KBM-7 (cell line): ENCODE measurements around the gene TENM4.
"Not testable (repeated sequence)": the region's sequence is repeated elsewhere in the genome, so short reads cannot be mapped to it uniquely, and the experiment has no call there.

ENCODE experiments used
- DNase-seq: peaks from one replicate; pipeline ENCODE4 v3.0.0-alpha.2; 2015
- in situ Hi-C: fragments of 300-500 bp; cut with MboI; formaldehyde crosslinking; loops from 2 replicates; pipeline ENCODE4 v1.14.3; 2020; ENCODE audit warnings: low sequenced_read_pairs, low pct_unique_long_range_greater_than_20kb, mixed read lengths

The TENM4 gene

DNA sequence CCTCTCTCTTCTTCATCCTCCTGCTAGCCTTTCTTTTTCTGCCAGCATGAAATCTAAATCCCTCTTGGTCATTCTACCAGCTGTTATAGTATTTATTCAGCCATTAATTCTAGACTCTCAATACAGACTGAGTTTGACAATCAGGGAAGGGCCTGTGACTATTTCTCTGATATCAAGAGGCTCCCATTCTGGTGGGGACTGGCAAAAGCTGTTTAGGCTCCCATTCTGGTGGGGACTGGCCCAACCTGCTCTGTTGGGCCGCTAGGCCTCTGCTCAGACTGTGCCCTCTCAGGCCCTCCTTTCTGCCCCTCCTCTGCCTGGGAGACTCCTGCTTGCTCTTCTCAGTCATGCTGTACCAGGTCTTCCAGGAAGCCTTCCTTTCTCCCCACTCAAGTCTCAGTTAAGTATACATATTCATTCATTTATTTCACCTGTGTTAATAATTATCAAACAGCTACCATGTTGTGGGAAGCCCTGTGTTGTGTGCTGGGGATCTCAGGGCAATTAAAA, 542.5 kb downstream of the TENM4 start:
- DNase-seq = no peak
- in situ Hi-C loops = no loop called here

DNA sequence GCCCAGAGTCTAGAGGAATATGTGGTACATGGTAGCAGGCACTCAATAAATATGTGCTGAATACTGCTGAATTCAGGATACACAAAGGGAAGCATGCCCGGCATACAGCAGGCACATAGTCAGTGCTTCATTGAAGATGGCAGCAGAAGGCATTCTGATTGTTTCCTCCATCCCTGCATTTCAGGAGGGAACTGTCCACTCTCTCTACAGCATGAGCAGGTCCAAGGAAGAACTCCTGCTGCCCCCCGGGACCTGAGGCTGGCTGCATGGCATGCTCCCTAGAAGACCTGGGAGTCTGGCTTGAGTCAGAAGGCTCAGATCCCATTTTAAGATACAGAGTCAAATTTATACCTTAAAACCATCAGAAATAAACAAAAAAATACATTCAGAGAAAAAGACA, 546.8 kb downstream of the TENM4 start:
- in situ Hi-C loops = no loop called here
- no peak for DNase-seq

DNA sequence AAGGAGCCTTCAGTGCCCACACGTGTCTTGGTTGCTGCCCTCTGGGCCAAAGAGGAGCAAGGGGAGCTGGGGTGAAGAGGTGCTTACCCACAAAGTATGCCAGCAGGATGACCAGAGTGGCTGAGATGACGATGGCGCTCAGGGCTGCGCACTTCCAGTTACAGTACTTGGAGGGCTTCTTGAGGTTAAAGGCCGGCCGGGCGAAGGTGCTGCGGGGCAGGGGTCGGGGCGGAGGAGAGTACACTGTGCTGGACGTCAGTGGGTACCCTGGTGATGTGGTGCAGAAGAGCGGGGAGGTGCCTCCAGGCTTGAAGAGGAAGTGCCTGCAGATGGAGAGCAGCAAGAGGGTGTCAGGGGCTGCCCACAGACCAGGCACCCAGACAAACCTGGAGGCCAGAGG, 551.1 kb downstream of the TENM4 start:
- in situ Hi-C loops = no loop called here
- no peak for DNase-seq

DNA sequence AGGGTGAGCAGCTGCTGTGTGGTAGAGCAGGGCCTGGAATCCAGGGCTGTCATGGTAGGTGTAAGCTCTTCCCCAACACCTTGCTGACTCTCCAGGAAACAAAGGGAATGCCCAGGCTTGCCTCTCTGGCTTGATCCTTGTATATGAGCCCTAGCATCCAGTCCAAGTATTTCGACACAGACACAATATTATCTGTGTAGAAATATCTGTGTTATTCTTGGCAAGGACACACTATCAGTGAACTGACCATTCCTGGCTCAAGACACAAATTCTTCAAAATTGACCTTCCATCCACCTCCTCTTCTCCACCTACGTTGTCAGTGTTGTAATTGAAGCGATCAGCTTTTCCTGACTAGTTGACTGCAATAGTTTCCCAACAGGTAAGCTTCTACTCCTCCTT, 554.2 kb downstream of the TENM4 start:
- DNase-seq = no peak
- in situ Hi-C loops = no loop called here

DNA sequence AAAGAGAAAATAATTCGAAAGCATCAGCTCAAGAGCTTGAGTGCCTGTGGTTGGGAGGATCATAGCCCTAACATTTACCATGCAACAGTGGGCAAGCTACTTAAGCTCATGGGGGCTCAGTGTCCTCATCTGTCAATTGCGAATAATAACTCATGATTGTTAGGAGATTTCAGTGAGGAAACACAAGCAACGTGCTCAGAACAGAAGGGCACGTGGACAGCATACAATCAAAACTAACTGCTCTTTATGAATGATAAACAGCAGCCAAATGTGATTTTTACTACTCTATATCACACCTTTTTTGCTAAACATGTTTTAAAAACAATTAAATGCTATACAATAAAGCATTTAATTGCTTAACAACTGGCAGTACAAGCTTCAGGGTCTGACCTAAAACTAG, 556.1 kb downstream of the TENM4 start:
- in situ Hi-C loops = no loop called here

DNA sequence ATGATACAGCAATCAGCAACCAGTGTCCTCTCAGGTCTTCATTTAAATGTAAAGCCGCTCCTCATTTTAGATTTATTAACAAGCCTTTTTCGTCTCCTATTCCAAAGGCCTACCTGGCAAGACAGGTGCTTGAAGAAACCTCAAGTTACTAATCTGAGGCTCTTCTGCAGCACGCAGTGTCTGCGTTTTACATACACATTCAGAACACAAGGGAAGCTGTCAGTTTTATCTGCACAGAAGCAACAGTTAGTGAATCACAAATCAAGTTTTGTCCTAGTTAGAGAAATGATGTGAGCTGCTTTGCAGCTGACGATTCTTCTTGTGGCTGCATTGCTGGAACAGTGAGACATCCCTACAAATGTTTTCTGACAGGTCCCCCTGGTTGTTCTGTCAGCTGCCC, 557.3 kb downstream of the TENM4 start:
- no peak for DNase-seq
- in situ Hi-C loops = no loop called here

More for the DNA sequence above, 556.1 kb downstream of the TENM4 start:
- DNase-seq = no peak

DNA sequence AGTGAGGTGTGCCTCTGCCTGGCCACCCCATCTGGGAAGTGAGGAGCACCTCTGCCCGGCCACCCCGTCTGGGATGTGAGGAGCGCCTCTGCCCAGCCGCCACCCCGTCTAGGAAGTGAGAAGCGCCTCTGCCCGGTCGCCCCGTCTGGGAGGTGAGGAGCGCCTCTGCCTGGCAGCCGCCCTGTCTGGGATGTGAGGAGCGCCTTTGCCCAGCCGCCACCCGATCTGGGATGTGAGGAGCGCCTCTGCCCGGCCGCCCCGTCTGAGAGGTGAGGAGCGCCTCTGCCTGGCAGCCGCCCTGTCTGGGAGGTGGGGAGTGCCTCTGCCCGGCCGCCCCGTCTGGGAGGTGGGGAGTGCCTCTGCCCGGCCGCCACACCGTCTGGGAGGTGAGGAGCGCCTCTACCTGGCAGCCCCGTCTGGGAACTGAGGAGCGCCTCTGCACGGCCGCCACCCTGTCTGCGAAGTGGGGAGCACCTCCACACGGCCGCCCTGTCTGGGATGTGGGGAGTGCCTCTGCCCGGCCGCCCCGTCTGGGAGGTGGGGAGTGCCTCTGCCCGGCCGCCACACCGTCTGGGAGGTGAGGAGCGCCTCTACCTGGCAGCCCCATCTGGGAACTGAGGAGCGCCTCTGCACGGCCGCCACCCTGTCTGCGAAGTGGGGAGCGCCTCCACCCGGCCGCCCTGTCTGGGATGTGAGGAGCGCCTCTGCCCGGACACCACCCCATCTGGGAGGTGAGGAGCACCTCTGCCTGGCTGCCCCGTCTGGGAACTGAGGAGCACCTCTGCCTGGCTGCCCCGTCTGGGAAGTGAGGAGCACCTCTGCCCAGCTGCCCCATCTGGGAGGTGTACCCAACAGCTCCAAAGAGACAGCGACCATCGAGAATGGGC, 561.5 kb downstream of the TENM4 start:
- DNase-seq, in situ Hi-C loops: not testable (repeated sequence)

DNA sequence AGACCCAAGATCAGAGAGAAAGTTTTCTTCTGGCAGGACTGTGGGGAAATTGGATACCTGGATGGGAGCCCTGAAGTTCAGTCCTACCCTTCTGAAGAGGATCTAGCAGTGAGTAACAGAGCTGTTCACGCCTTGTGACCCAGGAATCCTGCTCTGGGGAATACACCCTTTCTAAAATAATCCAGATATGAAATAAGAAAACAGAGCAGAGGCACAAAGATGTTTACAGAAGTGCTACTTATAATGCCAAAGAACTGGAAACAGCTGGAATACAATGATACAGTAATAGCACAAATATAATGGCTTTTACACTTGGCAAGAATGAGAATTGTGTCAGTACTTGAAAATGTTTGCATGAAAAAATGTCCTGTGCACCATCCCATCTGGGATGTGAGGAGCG, 562.2 kb downstream of the TENM4 start:
- in situ Hi-C loops = no loop called here
- no peak for DNase-seq

DNA sequence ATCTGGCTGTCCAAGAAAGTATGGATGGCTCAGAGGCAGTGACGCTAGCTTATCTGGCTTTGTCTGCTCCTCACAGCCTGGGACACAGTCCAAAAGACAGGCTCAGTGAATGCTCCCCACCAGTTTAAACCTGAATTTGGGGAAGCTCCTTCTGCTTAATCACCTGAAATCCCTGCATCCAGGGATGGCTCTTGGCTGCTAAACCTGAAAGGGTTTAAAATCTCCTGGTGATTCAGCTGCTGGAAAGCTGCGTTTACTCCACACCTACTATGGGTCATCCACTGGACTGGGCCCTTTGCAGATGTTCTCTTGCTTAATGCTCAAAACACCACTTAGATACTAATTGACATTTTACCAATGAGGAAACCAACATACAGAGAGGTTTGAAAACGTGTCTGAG, 564.2 kb downstream of the TENM4 start:
- no peak for DNase-seq

DNA sequence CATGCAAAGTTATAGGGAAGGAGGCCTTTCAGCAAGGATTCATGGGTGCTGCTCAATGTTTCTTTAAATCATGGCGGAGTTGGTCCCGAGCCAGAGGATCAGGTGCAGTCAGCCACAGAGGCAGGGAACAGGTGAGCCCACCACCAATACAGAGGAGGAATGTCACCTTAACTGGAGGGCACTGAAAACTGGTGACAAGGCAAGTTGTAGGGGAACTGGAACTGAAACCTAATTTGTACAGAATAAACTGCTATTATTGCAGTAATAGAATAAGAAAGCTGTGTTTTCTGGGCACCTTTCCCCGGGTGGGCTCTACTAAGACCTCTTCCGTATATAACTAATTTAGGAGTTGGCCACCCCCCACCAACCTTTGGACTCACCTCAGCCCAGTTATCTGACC, 570.2 kb downstream of the TENM4 start:
- DNase-seq = no peak
- in situ Hi-C loops = no loop called here

More for the DNA sequence above, 564.2 kb downstream of the TENM4 start:
- in situ Hi-C loops = no loop called here

DNA sequence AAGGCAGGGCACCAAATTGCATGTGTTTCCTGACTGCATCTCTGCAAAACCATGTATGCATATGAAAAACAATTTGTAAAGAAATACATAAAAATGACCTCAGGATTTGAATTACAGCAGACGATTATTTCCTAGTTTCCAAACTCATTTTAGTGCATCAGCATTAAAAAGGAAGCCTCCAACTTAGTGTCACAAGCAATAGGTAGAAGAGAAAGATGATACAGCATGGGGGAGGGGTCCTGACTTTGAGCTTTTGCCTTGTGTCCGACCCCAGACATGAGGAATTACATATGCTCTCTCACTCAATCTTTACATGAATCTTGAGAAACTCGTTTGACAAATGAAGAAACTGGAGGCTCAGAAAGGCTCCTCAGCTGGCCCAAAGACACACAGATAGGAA, 571.5 kb downstream of the TENM4 start:
- DNase-seq = no peak
- in situ Hi-C loops = no loop called here

DNA sequence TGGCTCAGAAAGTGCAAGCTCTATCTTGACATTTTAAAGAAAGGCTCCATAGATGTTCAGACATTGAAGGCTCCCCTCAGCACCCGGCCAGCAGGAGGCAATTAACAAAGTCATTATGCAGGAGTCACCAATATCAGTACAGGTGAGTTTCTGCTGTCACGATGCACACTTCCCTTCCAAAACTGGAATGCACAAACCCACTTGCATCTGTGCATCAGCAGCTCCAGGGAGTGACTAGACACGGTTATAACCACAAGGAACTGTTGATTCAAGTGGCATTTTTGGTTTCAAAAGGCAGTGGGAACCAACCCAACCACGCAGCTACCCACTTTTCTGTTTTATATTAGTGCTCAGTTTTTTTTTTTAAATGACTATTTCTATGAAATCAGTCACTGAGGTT, 572.3 kb downstream of the TENM4 start:
- in situ Hi-C loops = no loop called here
- no peak for DNase-seq

DNA sequence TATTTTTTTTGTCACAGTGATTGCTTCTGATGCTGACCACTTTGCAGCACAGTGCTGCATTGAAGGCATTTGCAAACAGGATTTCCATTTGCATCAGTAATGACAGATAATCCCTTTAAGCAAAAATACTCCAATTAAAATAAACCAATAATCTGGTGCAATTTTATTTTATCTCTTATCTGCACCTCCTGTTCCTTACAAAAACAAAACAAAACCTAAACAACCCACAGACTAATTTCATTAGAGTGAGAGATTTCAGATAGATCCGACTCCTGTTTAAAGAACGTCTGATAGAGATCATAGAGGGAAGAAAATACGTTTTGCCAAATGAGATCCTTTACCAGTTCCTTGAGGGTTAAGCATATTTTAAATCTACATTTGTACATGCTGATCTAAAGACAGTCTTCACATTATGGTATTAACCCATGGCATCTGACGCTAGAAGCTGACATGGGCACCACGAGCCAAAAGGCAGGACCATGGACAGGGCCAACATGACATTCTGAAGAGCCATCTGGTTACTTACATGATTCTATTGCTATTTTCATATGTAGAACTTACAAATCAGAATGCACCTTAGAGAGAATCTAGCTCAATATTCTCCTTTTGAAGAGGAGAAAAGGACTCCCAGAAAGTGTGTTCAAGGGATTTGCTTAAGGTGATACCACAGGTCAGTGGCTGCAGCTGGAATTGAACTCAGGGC, 580.0 kb downstream of the TENM4 start:
- in situ Hi-C loops = no loop called here
- peak; percentile 1 for DNase-seq

DNA sequence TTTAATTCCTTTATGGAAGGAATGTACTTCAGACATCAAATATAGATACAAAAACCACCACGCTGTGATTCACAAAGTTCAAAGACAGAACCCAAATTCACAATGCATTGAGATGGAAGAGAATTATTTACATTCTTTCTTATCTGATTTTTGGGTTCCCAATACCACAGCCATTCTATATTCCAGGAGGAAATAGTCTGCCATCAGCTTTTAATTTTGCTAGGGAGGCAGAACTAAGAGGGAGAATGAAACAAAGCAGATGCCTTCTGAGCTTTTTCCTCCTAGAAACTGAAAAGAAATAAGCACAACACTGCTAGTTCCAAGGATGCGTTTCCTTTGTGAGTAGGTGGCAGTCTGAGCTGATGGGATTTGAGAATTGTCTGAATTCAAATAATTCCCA, 583.1 kb downstream of the TENM4 start:
- no peak for DNase-seq
- in situ Hi-C loops = no loop called here

DNA sequence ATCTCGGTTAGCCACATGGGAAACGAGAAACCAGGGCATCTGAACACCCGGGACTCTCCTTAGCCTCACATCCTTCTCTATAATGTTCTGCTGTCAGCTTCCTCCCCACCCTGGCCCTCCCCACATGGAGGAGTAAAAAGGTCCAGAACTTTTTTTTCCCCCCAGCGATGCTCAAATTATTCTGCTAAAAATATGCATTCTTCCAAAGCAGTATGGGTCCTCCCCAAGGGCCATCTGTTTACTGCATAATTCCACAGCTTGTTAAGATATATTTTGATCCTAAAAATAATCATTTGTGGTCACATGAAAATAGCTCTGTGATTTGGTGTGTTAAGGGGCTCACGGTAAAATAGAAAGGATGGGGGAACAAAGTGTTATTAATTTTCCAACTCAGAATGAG, 584.6 kb downstream of the TENM4 start:
- in situ Hi-C loops = no loop called here
- no peak for DNase-seq

DNA sequence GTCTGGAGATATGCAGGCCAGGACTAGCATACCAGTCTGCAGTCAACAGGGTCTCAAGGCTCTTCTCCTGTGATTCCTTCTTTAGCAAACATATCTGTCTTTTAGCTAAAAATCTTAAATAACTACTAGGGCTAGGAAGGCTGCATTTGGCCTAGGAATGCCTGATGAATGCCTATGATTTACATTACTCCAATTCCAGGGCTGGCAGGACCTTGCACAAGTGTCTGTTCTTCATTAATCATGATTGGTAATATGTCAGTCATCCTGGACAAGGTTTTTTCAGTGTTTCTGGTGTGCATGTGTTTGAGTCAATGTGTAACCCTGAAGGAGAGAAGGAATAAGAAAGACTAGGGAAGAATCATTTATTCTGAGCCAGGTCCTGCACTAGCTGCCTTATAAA, 585.7 kb downstream of the TENM4 start:
- DNase-seq = no peak
- in situ Hi-C loops = no loop called here

DNA sequence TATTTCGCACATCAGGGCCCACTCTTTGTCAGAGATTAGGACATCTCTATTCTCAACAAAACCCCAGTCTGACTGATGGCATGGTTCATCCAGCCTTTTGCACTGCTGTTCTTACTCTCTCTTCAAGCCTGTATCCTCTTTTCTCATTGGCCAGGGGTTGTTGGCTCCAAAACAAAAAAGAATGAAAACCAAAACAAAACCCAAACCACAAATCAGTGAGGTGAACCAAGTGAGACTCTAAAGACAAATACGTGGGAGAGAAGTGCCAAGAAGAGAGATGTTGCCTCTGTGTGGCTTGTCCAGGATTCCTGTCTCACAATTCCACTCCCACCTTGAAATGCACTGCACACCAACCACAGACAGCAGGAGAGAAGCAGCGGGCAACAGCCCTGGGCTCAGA, 587.3 kb downstream of the TENM4 start:
- DNase-seq = no peak
- in situ Hi-C loops = no loop called here

DNA sequence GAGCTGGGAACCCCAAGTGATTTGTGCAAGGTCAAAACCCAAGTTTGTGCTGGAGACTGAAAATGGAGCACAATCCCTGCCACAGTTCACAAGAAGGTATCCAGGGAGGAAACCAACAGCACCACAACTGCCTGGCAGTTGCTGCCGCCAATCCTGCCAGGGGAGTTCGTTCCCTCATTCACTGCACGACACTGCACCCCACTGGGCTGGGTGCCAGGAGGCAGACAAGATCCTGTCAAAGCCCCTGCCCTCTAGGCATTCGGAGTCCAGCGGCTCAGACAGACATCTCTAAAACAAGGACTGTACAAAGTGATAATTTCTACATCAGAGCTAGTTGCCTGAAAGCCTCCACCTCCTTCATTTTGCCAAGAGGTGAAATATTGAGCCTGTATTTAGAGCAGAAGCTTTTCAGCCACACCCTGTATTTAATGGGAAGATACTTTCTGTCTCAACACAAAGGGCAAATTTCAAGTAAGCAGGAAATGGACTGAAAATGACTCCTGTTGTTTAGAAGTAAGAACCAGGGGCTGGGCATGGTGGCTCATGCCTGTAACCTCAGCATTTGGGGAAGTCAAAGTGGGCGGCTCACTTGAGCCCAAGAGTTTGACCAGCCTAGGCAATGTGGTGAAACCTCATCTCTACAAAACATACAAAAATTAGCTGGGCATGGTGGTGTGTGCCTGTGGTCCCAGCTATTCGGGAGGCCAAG, 588.8 kb downstream of the TENM4 start:
- no peak for DNase-seq
- in situ Hi-C loops = no loop called here

DNA sequence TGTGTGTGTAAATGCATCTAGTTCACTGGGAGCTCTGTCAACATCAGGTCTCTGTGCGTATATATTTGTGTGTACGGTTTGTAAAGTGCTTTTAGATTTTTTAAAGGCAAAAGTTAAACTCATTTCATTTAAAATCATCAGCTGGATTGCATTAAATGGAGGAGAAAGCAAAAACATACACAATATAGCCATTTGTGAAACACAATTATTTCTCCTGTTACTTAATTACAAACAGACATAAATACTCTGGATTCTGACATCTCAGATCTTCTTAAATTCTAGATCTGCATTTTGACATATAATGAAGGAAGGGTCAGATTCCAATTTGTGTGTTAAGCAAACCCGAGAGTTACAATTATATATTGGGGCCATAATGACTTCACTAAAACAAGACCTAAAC, 590.8 kb downstream of the TENM4 start:
- DNase-seq = no peak
- in situ Hi-C loops = no loop called here

DNA sequence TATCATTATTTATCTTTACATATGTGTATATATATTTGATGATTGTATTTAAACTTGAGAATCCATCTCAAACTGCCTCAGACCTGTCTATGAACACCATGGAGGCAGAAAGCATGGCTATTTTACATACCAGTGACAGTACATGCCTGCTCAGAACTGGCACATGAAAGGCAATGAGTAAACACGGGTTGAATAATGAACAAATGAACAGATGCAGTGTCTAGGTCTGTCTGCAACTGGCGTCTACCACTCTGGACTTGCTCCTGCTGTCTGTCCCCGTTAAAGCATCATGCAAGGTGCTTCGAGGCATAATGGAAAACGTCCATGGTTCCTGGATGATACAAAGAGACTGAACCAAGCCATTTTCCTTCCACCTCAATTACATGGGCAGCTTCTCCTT, 594.6 kb downstream of the TENM4 start:
- no peak for DNase-seq

More for the DNA sequence above, 594.6 kb downstream of the TENM4 start:
- in situ Hi-C loops = no loop called here
